D721Med (cell line): Measurements from ENCODE around the gene CXCL14.

Experiments used
- DNase-seq: peaks from one replicate; pipeline ENCODE4 v3.0.0; 2011; ENCODE audit warnings: low spot score; ENCODE audit not compliant: insufficient read length
- FAIRE-seq: peaks from 2 replicates; lab custom pipeline; 2011; peaks lifted over from hg19 to GRCh38; lab: Jason Lieb, UNC
- TF ChIP-seq, protein P1 (sequence below): IDR thresholded peaks from 2 replicates; pipeline ENCODE4 v1.5.1; 2012; ENCODE audit warnings: mild to moderate bottlenecking, control low read depth; ENCODE audit not compliant: insufficient read depth; ENCODE audit errors: missing control alignments

The CXCL14 gene

GRCh38 chr5:135592312-135593045 is 13.7 kb upstream of the CXCL14 start:
- no peak for FAIRE-seq
- TF ChIP-seq, protein P1, sequence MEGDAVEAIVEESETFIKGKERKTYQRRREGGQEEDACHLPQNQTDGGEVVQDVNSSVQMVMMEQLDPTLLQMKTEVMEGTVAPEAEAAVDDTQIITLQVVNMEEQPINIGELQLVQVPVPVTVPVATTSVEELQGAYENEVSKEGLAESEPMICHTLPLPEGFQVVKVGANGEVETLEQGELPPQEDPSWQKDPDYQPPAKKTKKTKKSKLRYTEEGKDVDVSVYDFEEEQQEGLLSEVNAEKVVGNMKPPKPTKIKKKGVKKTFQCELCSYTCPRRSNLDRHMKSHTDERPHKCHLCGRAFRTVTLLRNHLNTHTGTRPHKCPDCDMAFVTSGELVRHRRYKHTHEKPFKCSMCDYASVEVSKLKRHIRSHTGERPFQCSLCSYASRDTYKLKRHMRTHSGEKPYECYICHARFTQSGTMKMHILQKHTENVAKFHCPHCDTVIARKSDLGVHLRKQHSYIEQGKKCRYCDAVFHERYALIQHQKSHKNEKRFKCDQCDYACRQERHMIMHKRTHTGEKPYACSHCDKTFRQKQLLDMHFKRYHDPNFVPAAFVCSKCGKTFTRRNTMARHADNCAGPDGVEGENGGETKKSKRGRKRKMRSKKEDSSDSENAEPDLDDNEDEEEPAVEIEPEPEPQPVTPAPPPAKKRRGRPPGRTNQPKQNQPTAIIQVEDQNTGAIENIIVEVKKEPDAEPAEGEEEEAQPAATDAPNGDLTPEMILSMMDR: no peak
- DNase-seq: no peak

GRCh38 chr5:135591277-135591676 is 12.5 kb upstream of the CXCL14 start:
- DNase-seq (no peak), FAIRE-seq (no peak)
- TF ChIP-seq, protein P1: no peak

DNA sequence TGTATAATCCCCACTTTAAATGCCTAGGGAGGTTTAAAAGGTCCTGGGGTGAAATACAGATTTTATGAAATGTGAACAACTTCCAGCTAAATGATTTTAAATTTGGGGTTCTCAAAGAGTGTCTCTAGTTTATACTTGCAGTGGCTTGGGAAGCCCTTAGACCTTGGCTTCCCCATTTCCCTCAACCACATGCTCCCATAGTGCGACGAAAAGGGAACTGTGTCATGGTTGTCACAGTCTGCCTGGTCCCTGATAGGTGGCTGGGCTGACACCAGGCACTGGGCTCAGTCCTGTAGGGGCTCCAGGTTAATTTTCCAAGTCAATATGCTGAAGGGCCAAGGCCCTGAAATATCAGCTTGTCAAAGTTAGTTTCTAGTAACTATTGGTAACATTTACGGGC is 10.4 kb upstream of the CXCL14 start:
- TF ChIP-seq, protein P1: no peak
- FAIRE-seq (no peak), DNase-seq (no peak)

DNA sequence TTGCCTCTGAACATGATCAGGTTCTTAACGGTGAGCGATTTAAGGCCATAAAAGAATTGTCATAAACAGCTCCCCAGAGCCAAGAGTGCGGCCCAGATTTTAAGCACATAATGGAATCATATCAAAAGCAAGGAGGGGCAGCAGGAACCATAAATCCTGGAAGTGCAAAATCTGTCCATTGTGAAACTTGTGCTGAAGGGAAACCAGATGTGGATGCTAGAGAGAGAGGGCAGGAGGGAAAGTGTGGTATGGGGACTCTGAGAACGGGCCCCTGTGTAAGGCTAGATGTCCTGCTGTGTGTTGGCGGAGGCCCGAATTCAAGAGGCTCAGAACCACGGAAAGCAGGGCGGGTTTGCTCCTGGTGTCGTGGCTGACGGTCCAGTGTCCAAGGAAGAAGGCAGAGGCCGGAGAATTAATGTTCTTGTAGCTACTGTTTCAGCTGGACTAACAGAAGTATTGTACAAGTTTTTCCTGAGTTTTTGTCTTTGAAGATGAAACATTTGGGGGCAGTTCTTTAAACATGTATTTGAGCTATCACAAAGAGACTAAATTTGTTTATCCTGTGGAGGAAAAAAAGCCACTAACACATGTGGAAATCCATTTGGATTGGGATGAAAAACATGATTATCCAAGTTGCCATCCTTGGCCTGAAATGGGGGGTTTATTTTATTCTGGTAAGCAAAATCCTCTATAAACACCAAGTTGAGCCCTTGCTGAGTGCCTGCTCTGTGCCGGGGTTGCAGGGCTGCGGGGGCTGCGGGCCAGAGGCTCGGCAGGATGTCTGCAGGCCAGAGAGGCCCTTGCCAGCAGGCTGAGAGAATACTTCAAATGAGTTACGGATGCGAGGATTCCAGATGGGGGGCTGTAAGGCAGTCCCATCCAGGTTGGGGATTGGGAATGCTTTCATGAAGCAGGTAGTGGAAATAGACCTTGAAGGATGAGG is 9.2 kb upstream of the CXCL14 start:
- DNase-seq (no peak), FAIRE-seq (no peak)
- TF ChIP-seq, protein P1: no peak

- FAIRE-seq: no peak
- TF ChIP-seq, protein P1: no peak
- no peak for DNase-seq
Observed at GRCh38 chr5:135584918-135585317, 6.1 kb upstream of the CXCL14 start.

DNA sequence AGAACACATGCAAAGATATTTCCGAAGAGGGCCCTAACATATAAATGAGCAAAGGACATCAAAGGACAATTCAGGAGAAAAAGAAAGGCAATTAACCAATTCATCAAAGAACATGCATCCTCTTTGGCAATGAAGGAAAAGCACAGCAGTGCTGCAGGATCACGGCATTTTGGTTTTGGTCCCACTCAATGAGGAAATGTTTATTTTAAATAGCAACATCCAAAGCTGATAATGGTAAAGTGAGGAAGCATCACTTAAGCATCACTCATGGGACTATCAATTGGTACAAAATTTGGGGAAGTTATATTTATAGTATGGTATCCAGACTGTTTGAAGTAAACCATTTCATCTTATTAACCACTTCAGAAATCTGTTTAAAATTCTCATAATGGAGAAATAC is 5.5 kb upstream of the CXCL14 start:
- no peak for FAIRE-seq

More for the DNA sequence above, 5.5 kb upstream of the CXCL14 start:
- no peak for DNase-seq
- TF ChIP-seq, protein P1: no peak
